Measurements from ENCODE around the gene UBE2G2. TPM values are rescaled to one million over a fixed set of nuclear protein-coding genes. Genes with fewer than 3 reads are reported as not detected.

UBE2G2 gene
- total RNA-seq, 1 donor from 2014 or later, result 43.4 TPM

GRCh38 chr21:44753357-44753756 is 48.3 kb downstream of the UBE2G2 start:
- ATAC-seq (no peak), DNase-seq (ENCODE audit: low spot score) (no peak)

- DNase-seq (ENCODE audit: low spot score), result no peak
- no peak for ATAC-seq
Measured at GRCh38 chr21:44752671-44753235, 48.9 kb downstream of the UBE2G2 start.

DNA sequence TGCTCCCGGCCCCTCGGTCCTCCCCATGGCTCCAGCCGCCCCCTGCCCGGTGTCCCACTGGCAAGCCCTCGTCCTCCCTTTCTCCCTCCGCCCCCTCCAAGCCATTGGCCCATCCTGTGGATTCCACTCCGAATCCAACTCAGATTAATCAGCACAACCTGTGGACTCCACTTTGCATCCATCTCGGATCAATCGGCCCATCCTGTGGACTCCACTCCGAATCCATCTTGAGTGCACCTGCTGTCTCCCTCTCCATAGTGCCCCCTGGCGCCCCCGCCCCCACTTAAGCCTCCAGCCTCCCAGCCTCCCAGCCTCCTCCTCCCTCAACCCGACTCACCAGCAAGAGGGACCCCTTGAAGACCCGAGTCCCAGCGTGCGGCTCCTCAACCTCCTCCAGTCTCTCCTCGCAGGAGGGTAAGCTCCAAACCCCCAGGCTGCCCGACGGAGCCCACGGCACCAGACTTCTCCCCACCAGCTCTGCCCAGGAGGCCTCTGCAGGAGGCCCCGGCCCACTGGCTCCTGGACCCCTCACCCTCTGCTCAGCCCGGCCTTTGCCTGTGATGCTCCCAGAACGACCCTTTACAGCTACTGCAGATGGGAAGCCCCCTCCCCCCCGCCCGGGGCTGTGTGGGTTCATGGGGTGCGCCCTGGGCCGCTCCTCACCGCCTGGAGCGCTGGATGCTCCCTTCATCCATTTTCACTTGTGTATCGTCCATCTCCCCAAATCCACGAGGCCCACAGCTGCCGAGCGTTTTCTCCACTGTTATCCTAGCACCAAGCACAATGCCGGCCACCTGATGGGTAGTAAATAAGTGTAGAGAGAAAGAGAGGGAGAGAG is 49.6 kb downstream of the UBE2G2 start:
- DNase-seq (ENCODE audit: low spot score) (no peak), ATAC-seq (no peak)

GRCh38 chr21:44751186-44751798 is 50.3 kb downstream of the UBE2G2 start:
- ATAC-seq (no peak), DNase-seq (ENCODE audit: low spot score) (no peak)

GRCh38 chr21:44750675-44751025 is 51.0 kb downstream of the UBE2G2 start:
- no peak for DNase-seq (ENCODE audit: low spot score)
- no peak for ATAC-seq

GRCh38 chr21:44749759-44750674 is 51.6 kb downstream of the UBE2G2 start:
- no peak for DNase-seq (ENCODE audit: low spot score)
- no peak for ATAC-seq

DNA sequence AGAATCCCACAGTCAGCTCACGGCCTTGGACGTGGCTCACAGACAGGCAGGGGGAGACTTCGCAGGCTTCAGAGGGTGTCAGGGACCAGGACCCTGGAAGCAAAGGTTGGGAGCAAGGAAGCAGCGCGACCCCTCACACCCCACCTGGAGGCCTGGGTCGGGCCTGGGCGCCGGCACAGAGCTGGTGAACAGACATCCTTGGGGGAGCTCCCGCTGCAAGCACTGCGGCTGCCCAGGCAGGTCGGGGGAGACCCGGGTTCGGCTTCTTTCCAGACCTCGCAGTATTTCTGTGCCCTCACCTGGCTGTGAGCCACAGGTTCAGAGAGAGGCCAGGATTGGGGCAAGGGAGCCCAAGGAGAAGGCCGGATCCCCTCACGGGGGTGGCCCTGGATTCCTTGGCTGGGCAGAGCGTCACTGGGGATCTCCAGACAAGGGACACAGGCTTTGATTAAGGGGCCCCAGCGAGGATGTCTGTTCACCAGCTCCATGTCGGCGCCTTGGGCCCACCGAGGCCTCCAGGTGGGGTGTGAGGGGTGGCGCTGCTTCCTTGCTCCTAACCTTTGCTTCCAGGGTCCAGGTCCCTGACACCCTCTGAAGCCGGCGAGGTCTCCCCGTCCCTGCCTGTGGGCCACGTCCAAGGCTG is 52.4 kb downstream of the UBE2G2 start:
- ATAC-seq, result no peak
- DNase-seq (ENCODE audit: low spot score), result no peak

DNA sequence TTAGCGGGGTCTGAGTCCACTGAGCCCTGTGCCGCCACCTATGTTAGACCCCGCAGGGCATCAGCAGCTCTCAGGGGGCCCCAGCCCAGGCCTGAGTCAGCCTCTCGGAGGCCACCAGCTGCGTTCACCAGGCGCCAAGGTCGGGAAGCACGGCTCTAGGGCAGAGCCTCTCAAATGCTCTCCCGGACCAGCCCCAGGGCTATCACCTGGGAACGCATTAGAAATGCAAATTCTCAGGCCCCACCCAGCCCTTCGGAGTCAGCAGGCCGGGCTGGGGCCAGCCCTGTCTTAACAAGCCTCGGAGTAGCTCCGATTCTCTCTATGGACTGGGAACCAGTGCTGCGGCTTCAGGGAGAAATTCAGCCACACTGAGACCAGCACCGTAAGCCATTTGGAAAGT is 53.0 kb downstream of the UBE2G2 start:
- no peak for DNase-seq (ENCODE audit: low spot score)
- no peak for ATAC-seq

DNA sequence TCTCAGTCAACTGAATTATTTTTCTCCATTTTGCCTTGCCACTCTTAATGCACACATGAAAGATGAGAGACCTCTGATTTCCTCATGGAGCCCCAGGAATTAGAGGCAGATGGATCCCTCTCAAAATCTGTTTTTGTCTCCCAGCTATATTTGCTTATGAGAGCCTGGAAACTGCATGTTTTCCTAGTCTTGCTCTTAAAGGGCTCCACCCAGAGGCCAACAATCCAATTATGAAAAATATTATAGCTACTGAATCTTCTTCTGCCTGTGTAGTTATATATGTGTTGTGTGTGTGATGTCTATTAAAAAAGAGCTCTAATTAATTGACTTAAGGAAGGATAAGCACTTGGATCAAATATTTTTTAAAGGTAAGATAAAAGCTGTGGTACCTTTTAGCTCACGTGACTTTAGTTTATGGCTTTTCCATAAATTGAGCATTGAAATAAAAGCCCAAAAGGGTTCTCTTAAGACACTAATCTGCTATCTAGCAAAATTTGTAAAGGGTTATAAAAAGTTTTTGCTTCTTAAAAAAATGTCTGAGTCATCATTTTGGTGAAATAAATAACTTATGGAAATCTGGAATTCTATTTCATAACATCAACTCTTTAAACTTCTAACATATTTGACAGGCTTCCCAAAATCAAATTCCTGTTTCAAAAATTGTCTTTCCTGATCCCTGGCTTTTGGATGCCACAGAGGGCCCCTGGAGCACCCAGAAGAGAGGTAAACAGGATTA is 59.0 kb downstream of the UBE2G2 start:
- DNase-seq (ENCODE audit: low spot score), result no peak

DNA sequence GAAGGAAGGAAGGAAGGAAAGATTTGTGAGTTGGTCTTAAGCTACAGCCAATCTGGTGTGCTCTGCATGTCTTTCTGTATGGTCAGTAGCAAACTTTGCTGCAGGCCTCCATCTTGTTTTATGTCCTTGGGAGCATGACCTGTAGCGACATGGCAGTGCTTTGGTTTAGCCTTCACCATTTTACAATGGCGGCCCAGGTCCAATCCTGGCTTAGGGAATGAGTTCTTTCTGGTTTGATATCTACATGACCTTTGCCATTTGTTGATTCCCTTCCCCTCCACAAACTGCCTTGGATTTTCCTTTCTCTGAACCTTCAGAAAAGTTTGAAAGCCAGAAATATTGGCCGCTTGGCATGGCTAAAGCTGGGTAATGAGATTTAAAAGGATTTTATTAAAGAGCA is 59.7 kb downstream of the UBE2G2 start:
- no peak for DNase-seq (ENCODE audit: low spot score)
- ATAC-seq, result no peak

More for the DNA sequence above, 59.0 kb downstream of the UBE2G2 start:
- ATAC-seq, result peak; percentile 72

GRCh38 chr21:44740742-44741141 is 60.9 kb downstream of the UBE2G2 start:
- no peak for ATAC-seq
- DNase-seq (ENCODE audit: low spot score), result no peak

GRCh38 chr21:44739316-44739715 is 62.3 kb downstream of the UBE2G2 start:
- no peak for DNase-seq (ENCODE audit: low spot score)
- ATAC-seq, result no peak

DNA sequence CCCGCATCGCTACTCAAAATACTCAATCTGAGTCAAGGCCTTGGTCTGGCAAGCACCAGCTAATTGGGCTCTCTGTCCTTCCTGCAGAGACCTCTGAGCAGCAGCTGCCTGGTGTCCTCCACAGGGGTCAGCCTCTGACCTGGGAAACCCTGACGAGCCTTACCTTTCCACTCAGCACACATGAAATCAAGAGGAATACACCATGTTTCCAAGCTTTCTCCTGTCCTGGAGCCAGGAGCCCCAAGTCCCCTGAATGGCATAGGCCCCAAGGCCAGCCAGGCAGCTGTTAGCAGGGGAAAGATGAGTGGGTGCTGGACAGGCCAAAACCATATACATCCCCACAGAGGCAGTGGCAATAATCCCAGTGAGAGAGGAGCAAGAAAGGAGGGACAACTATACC is 63.0 kb downstream of the UBE2G2 start:
- DNase-seq (ENCODE audit: low spot score) (no peak), ATAC-seq (no peak)

DNA sequence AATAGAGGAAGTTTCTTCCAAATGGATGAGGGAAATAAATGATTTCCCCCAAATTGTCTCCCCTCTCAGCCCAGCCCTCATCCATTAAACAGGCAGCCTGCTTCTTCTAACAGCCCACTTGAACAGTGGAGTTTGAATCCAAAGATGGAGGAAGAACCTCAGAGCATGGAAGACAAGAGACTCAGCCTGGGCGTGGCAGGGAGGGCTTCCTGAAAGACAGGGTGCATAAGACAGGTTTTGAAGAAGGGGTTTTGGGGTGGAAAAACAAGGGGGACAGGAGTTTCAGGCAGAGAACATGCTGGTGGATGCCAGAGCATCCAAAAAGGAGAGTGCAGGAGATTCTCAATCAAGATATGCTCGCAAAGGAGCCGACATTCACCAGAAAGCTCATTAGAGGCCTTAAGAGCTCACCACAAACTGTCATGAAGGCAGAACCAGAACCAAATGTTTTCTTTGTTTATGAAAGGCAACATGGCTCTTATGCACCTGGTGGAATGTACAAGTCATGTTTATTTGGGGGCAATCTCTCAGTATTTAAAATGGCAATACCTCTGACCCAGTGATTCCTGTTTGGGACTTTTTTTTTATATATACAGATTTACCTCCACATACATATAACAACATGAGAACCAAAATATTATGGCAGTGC is 63.8 kb downstream of the UBE2G2 start:
- no peak for DNase-seq (ENCODE audit: low spot score)
- no peak for ATAC-seq

DNA sequence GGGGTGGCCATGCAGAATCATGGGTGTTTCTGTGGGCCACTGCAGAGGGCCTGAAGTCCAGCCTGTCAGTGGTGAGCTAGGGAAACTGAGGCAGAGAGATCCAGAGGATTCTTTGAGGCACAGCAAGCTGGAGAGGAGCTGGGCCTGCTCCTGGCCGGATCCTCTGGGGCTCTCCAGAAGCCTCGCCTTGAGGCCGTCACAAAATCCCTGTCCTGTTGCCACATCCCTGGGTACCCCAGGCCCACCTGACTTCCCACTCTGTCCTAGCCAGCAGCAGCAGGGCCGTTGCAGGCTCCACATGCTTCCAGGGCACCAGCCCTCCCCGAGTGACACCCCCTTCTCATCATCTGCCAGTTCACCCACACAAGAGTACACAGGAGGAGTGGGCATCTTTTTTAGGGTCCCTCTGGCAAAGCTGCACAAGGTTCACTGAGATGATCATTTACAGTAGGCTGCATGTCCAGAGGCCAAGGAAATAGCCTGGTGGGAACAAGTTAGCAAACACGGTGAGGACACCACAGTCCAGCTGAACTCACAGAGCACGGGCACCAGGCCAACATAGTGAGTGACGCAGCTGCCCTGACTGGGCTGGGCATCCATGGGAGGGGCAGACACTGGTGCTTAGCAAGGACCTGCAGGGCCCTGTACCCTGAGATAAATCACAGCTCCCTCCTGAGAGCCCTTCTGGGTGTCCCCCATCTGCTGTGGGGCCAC is 65.2 kb downstream of the UBE2G2 start:
- no peak for DNase-seq (ENCODE audit: low spot score)
- peak; percentile 75 for ATAC-seq

DNA sequence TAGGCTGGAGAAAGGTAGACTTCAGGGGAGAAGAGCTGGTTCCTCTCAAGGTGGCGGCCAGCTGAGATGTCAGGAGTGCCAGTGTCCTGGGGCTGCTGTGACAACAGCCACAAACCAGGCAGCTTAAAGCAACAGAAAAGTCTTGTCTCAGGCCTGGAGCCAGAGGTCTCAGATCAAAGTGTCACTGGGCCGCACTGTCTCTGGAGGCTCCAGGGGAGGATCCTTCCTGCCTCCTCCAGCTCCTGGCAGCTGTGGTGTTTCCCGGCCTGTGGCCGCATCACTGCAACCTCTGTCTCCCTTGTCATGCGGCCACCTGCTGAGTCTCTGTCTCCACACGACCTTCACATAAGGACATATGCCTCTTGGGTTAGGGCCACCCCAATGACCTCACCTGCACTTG is 65.8 kb downstream of the UBE2G2 start:
- DNase-seq (ENCODE audit: low spot score), result no peak
- no peak for ATAC-seq

DNA sequence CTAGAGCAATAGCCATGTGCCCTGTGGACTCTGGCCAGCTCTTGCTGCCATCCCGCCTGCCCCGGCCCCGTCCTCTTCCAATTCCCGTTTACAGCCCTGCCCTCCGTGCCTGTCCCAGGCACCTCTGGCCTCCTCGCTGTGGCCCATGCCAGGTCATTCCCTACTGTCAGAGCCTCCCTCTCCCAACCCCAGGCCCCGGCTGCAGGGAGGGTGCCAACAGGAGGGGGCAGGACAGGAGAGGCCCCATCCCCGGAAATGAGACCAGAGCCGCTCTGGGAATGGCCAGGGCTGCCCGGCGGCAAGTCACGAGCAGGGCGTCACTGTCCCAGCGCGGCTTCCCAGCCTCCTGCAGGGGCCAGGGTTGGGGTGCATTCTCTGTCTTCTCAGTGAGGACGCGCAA is 66.8 kb downstream of the UBE2G2 start:
- ATAC-seq (peak; percentile 40), DNase-seq (ENCODE audit: low spot score) (no peak)

DNA sequence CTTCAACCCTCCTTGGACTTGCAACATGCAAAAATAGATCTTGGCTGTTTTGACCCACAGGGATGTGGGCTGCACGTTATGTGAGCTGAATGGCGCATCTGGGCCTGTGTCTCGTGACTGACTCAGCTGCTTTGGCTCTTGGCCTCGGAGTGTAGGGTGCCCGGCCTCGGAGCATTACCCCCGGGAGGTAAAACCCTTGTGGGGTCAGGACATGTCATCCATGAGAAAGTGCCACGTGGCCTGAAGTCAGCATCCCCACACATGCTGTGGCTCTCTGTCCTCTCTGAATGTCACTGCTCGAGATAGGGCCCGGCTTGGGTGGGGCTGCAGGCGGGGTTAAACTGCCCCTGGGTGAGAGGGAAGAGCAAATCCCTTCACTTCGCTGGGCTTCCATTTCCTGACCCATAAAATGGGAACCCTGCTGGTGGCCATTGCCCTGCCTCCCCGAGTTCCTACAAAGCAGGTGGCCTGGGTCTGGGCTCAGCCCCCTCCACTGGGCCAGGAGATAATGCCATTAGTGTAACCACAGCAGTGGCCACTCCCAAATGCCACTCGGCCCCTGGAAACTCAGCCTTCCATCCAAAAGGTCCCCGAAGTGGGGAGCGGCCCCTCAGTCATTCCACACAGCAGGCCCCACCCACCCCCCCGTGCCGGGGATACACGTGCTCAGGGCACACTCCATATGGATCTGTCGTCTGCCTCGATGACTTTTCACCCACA is 67.4 kb downstream of the UBE2G2 start:
- DNase-seq (ENCODE audit: low spot score) (no peak), ATAC-seq (no peak)

All from left lobe of liver (tissue), 2 donors.